ENCODE measurements around the gene GGCX. TPM values are rescaled to one million over a fixed set of nuclear protein-coding genes. Genes with fewer than 3 reads are reported as not detected.
"Not testable (repeated sequence)": the region's sequence is repeated elsewhere in the genome, so short reads cannot be mapped to it uniquely, and the experiment has no call there.

GGCX gene
- total and polyA plus RNA-seq, 2 experiments from 2014 or later: 64.5 to 66.1 TPM

- H2AFZ ChIP-seq: no peak overlapping the region
- peaks cover 37% of the 10 kb centered on the region for H3K4me1 ChIP-seq (ENCODE audit: insufficient read depth)
- no peaks in the 10 kb centered on the region for H3K36me3 ChIP-seq (replicated peaks; ENCODE audit: insufficient read depth, low read depth)
- no peaks in the 10 kb centered on the region for H3K27me3 ChIP-seq
- peak overlapping the region; percentile 60 for H3K4me2 ChIP-seq
- no peaks in the 10 kb centered on the region for H3K9me2 ChIP-seq (replicated peaks; ENCODE audit: insufficient read depth)
- peak; percentile 69 for DNase-seq (ENCODE audit: low spot score)
- 33% methylated on average over 4 of the region's 4 CpGs for whole genome bisulfite sequencing (ENCODE audit: low lambda C conversion rate, missing lambda C conversion rate)
- peak overlapping the region; percentile 73 for H3K27ac ChIP-seq
- no peak overlapping the region for H3K4me3 ChIP-seq
- H4K20me1 ChIP-seq (ENCODE audit: insufficient read depth, poor library complexity, severe bottlenecking): no peaks in the 10 kb centered on the region
- H3K9me3 ChIP-seq (ENCODE audit: low read depth): no peaks in the 10 kb centered on the region
- no peak for TF ChIP-seq EZH2 (IDR thresholded peaks at IDR 0.05; ENCODE audit: borderline replicate concordance)
- TF ChIP-seq CTCF (IDR thresholded peaks at IDR 0.05; ENCODE audit: poor library complexity): no peak
- peaks cover 45% of the 10 kb centered on the region for H3K79me2 ChIP-seq
These were observed 44.3 kb upstream of the GGCX start for GRCh38 chr2:85605406-85606115.

- Histone ChIP-seq H3K9me2 (replicated peaks; ENCODE audit: insufficient read depth) (no peaks in the 10 kb centered on the region), H4K20me1 (ENCODE audit: insufficient read depth, poor library complexity, severe bottlenecking) (no peaks in the 10 kb centered on the region), H3K27ac (peak overlapping the region; percentile 73), H3K27me3 (no peaks in the 10 kb centered on the region), H3K9me3 (ENCODE audit: low read depth) (no peaks in the 10 kb centered on the region), H3K4me1 (ENCODE audit: insufficient read depth) (peaks cover 33% of the 10 kb centered on the region), H3K4me2 (peak overlapping the region; percentile 78), H3K79me2 (peaks cover 37% of the 10 kb centered on the region), H3K36me3 (replicated peaks; ENCODE audit: insufficient read depth, low read depth) (no peaks in the 10 kb centered on the region), H2AFZ (no peak overlapping the region), H3K4me3 (no peak overlapping the region)
- DNase-seq (ENCODE audit: low spot score): no peak
- TF ChIP-seq EZH2 (IDR thresholded peaks at IDR 0.05; ENCODE audit: borderline replicate concordance) (no peak), CTCF (IDR thresholded peaks at IDR 0.05; ENCODE audit: poor library complexity) (no peak), EZH2phosphoT487 (IDR thresholded peaks at IDR 0.05; ENCODE audit: low read depth, severe bottlenecking, unreplicated experiment) (no peak)
- WGBS (ENCODE audit: low lambda C conversion rate, missing lambda C conversion rate): 77% methylated on average over 6 of the region's 6 CpGs
These were observed 43.5 kb upstream of the GGCX start for GRCh38 chr2:85604568-85605339.

GRCh38 chr2:85604133-85604444 is 42.8 kb upstream of the GGCX start:
- H3K27me3 ChIP-seq; H3K9me3 ChIP-seq (ENCODE audit: low read depth); H4K20me1 ChIP-seq (ENCODE audit: insufficient read depth, poor library complexity, severe bottlenecking); H3K4me3 ChIP-seq; H2AFZ ChIP-seq; H3K9me2 ChIP-seq (replicated peaks; ENCODE audit: insufficient read depth); H3K36me3 ChIP-seq (replicated peaks; ENCODE audit: insufficient read depth, low read depth); DNase-seq (ENCODE audit: low spot score): not testable (repeated sequence)
- H3K4me1 ChIP-seq (ENCODE audit: insufficient read depth): peaks cover 33% of the 10 kb centered on the region
- H3K79me2 ChIP-seq: peaks cover 34% of the 10 kb centered on the region
- H3K4me2 ChIP-seq: peak overlapping the region; percentile 78
- H3K27ac ChIP-seq: peak overlapping the region; percentile 73
- WGBS (ENCODE audit: low lambda C conversion rate, missing lambda C conversion rate): 79% methylated on average over 3 of the region's 3 CpGs

- TF ChIP-seq CTCF (IDR thresholded peaks at IDR 0.05; ENCODE audit: poor library complexity) (no peak), EZH2 (IDR thresholded peaks at IDR 0.05; ENCODE audit: borderline replicate concordance) (no peak), EZH2phosphoT487 (IDR thresholded peaks at IDR 0.05; ENCODE audit: low read depth, severe bottlenecking, unreplicated experiment) (no peak)
- Histone ChIP-seq H3K9me3 (ENCODE audit: low read depth) (no peaks in the 10 kb centered on the region), H2AFZ (peak within 1 kb of the TSS; percentile 73), H3K4me1 (ENCODE audit: insufficient read depth) (peaks cover 33% of the 10 kb centered on the region), H3K4me2 (peak within 1 kb of the TSS; percentile 78), H3K79me2 (peaks cover 29% of the 10 kb centered on the region), H4K20me1 (ENCODE audit: insufficient read depth, poor library complexity, severe bottlenecking) (no peaks in the 10 kb centered on the region), H3K36me3 (replicated peaks; ENCODE audit: insufficient read depth, low read depth) (no peaks in the 10 kb centered on the region), H3K4me3 (peak within 1 kb of the TSS; percentile 78), H3K27me3 (no peaks in the 10 kb centered on the region), H3K27ac (peak within 1 kb of the TSS; percentile 77), H3K9me2 (replicated peaks; ENCODE audit: insufficient read depth) (no peaks in the 10 kb centered on the region)
- WGBS (ENCODE audit: low lambda C conversion rate, missing lambda C conversion rate): 1% methylated on average over 48 of the region's 73 CpGs
- peak; percentile 97 for DNase-seq (ENCODE audit: low spot score)
These were observed 41.4 kb upstream of the GGCX start, which contains the start of gene TMEM150A for GRCh38 chr2:85602476-85603234. TSS of gene TMEM150A (minus strand) at chr2:85602698. CDS start at chr2:85601948, 750 bp downstream.

Data from hepatocyte (in vitro differentiated cells).